ENCODE results near the gene KYNU.
"Not testable (repeated sequence)": the region's sequence is repeated elsewhere in the genome, so short reads cannot be mapped to it uniquely, and the experiment has no call there.

DNA sequence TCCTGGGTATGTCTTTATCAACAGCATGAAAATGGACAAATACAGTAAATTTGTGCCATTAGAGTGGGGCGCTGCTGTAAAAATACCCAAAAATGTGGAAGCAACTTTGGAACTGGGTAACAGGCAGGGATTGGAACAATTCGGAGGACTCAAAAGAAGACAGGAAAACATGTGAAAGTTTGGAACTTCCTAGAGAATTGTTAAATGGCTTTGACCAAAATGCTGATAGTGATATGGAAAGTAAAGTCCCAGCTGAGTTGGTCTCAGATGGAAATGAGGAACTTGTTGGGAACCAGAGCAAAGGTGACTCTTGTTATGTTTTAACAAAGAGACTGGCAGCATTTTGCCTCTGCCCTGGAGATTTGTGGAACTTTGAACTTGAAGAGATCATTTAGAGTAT is 197.4 kb downstream of the KYNU start:
- TF ChIP-seq, protein P1, sequence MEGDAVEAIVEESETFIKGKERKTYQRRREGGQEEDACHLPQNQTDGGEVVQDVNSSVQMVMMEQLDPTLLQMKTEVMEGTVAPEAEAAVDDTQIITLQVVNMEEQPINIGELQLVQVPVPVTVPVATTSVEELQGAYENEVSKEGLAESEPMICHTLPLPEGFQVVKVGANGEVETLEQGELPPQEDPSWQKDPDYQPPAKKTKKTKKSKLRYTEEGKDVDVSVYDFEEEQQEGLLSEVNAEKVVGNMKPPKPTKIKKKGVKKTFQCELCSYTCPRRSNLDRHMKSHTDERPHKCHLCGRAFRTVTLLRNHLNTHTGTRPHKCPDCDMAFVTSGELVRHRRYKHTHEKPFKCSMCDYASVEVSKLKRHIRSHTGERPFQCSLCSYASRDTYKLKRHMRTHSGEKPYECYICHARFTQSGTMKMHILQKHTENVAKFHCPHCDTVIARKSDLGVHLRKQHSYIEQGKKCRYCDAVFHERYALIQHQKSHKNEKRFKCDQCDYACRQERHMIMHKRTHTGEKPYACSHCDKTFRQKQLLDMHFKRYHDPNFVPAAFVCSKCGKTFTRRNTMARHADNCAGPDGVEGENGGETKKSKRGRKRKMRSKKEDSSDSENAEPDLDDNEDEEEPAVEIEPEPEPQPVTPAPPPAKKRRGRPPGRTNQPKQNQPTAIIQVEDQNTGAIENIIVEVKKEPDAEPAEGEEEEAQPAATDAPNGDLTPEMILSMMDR (IDR thresholded peaks at IDR 0.05) = not testable (repeated sequence)
- not testable (repeated sequence) for TF ChIP-seq POLR2A (IDR thresholded peaks at IDR 0.05)
